Stimulated activated CD8-positive, alpha-beta memory T cell treated with anti-CD3 and anti-CD28 coated beads, Interleukin-7, amount 100 ng/mL, for 48 hours (primary cell): ENCODE data around the gene PRSS48.
"Not testable (repeated sequence)": the region's sequence is repeated elsewhere in the genome, so short reads cannot be mapped to it uniquely, and the experiment has no call there.

ENCODE experiments used
- DNase-seq, 2 donors: peaks; one replicate each; pipeline ENCODE4 v3.0.0-alpha.2; 2020; ENCODE audit warnings: low read depth in 1 of 2; ENCODE audit errors: extremely low read depth in 1 of 2

The PRSS48 gene

GRCh38 chr4:151259752-151260151, 17.2 kb upstream of the PRSS48 start:
- no peak for DNase-seq

- DNase-seq = no peak
Measured at GRCh38 chr4:151260526-151260925, 16.4 kb upstream of the PRSS48 start.

GRCh38 chr4:151263455-151263854, 13.5 kb upstream of the PRSS48 start:
- DNase-seq = no peak

- DNase-seq = no peak
Measured at GRCh38 chr4:151266497-151266896, 10.5 kb upstream of the PRSS48 start.

GRCh38 chr4:151267104-151267503, 9.9 kb upstream of the PRSS48 start:
- no peak for DNase-seq

- no peak for DNase-seq
Measured at GRCh38 chr4:151267822-151268535, 9.0 kb upstream of the PRSS48 start.

GRCh38 chr4:151268905-151269304, 8.1 kb upstream of the PRSS48 start:
- DNase-seq = not testable (repeated sequence)

GRCh38 chr4:151284534-151285245, 7.7 kb downstream of the PRSS48 start:
- no peak for DNase-seq

GRCh38 chr4:151287409-151287808, 10.4 kb downstream of the PRSS48 start:
- no peak for DNase-seq

GRCh38 chr4:151291485-151291884, 14.5 kb downstream of the PRSS48 start:
- no peak for DNase-seq

GRCh38 chr4:151292038-151292437, 15.1 kb downstream of the PRSS48 start:
- no peak for DNase-seq

- DNase-seq = no peak
Measured at GRCh38 chr4:151294833-151295496, 18.0 kb downstream of the PRSS48 start.

GRCh38 chr4:151296227-151296626, 19.3 kb downstream of the PRSS48 start:
- DNase-seq = no peak

- no peak for DNase-seq
Measured at GRCh38 chr4:151297170-151297569, 20.2 kb downstream of the PRSS48 start.

GRCh38 chr4:151302432-151302831, 25.5 kb downstream of the PRSS48 start:
- no peak for DNase-seq

GRCh38 chr4:151304226-151304625, 27.3 kb downstream of the PRSS48 start:
- no peak for DNase-seq

GRCh38 chr4:151304755-151305154, 27.8 kb downstream of the PRSS48 start:
- DNase-seq = no peak

GRCh38 chr4:151310124-151310728, 33.3 kb downstream of the PRSS48 start:
- no peak for DNase-seq

- no peak for DNase-seq
Measured at GRCh38 chr4:151313306-151314009, 36.5 kb downstream of the PRSS48 start.

- DNase-seq = no peak
Measured at GRCh38 chr4:151314010-151314355, 37.0 kb downstream of the PRSS48 start.

GRCh38 chr4:151314479-151314878, 37.5 kb downstream of the PRSS48 start:
- no peak for DNase-seq
